Measurements from ENCODE around the gene IL31RA. TPM values are rescaled to one million over a fixed set of nuclear protein-coding genes. Genes with fewer than 3 reads are reported as not detected.

Gene IL31RA
- total RNA-seq, 2 experiments from 2014 or later: not detected

GRCh38 chr5:55923865-55924500, 72.8 kb downstream of the IL31RA start:
- Mint-ChIP-seq H3K9me3 (no peaks in the 10 kb centered on the region), H3K4me3 (peak overlapping the region; percentile 80), H3K27ac (no peak overlapping the region), H3K36me3 (ENCODE audit: low read depth) (no peaks in the 10 kb centered on the region), H3K27me3 (no peaks in the 10 kb centered on the region), H3K4me1 (peaks cover 30% of the 10 kb centered on the region)
- ChIA-PET CTCF (interaction anchor here (0.6 to 3.6 kb wide), 10 partner anchors 11 to 746 kb away, joined by 3 to 15 read pairs (median 4); no protein-coding TSS in a partner anchor), POLR2A (no interaction called here)
- no peak for DNase-seq

- Mint-ChIP-seq H3K9me3 (no peaks in the 10 kb centered on the region), H3K27me3 (no peaks in the 10 kb centered on the region), H3K4me3 (no peak overlapping the region), H3K27ac (no peak overlapping the region), H3K4me1 (peaks cover 22% of the 10 kb centered on the region), H3K36me3 (ENCODE audit: low read depth) (no peaks in the 10 kb centered on the region)
- CTCF ChIA-PET: interaction anchor here (1.2 to 3.6 kb wide), 3 partner anchors 11 to 18 kb away, joined by 3 to 15 read pairs (median 4); no protein-coding TSS in a partner anchor
- POLR2A ChIA-PET: no interaction called here
- DNase-seq: no peak
Observed at GRCh38 chr5:55924744-55925143, 73.6 kb downstream of the IL31RA start.

GRCh38 chr5:55925181-55925580, 74.0 kb downstream of the IL31RA start:
- Mint-ChIP-seq H3K36me3 (ENCODE audit: low read depth) (no peaks in the 10 kb centered on the region), H3K4me1 (peaks cover 18% of the 10 kb centered on the region)
- POLR2A ChIA-PET: no interaction called here

GRCh38 chr5:55925712-55926111, 74.6 kb downstream of the IL31RA start:
- no peak overlapping the region for H3K27ac Mint-ChIP-seq
- no peak overlapping the region for H3K4me3 Mint-ChIP-seq
- no peak for DNase-seq
- CTCF ChIA-PET: interaction anchor here (1.5 kb wide), 1 partner anchor 13 kb away, joined by 4 read pairs; no protein-coding TSS in a partner anchor
- H3K4me1 Mint-ChIP-seq: peaks cover 14% of the 10 kb centered on the region
- H3K9me3 Mint-ChIP-seq: no peaks in the 10 kb centered on the region
- POLR2A ChIA-PET: no interaction called here
- no peaks in the 10 kb centered on the region for H3K27me3 Mint-ChIP-seq
- no peaks in the 10 kb centered on the region for H3K36me3 Mint-ChIP-seq (ENCODE audit: low read depth)

More at GRCh38 chr5:55925181-55925580, 74.0 kb downstream of the IL31RA start:
- CTCF ChIA-PET: interaction anchor here (1.2 to 3.6 kb wide), 3 partner anchors 11 to 19 kb away, joined by 3 to 15 read pairs (median 4); no protein-coding TSS in a partner anchor
- no peaks in the 10 kb centered on the region for H3K27me3 Mint-ChIP-seq
- H3K27ac Mint-ChIP-seq: no peak overlapping the region
- no peak for DNase-seq
- no peak overlapping the region for H3K4me3 Mint-ChIP-seq
- H3K9me3 Mint-ChIP-seq: no peaks in the 10 kb centered on the region

- H3K27ac Mint-ChIP-seq: no peak overlapping the region
- ChIA-PET CTCF (no interaction called here), POLR2A (no interaction called here)
- H3K36me3 Mint-ChIP-seq (ENCODE audit: low read depth): no peaks in the 10 kb centered on the region
- no peak overlapping the region for H3K4me3 Mint-ChIP-seq
- no peaks in the 10 kb centered on the region for H3K27me3 Mint-ChIP-seq
- H3K4me1 Mint-ChIP-seq: peaks cover 13% of the 10 kb centered on the region
- no peak for DNase-seq
- H3K9me3 Mint-ChIP-seq: no peaks in the 10 kb centered on the region
Observed at GRCh38 chr5:55926476-55926875, 75.3 kb downstream of the IL31RA start.

- Mint-ChIP-seq H3K27ac (no peak overlapping the region), H3K36me3 (ENCODE audit: low read depth) (no peaks in the 10 kb centered on the region), H3K4me1 (peaks cover 10% of the 10 kb centered on the region), H3K27me3 (no peaks in the 10 kb centered on the region), H3K4me3 (no peak overlapping the region), H3K9me3 (no peaks in the 10 kb centered on the region)
- no peak for DNase-seq
- POLR2A ChIA-PET: no interaction called here
- CTCF ChIA-PET: interaction anchor here (0.5 kb wide), 1 partner anchor 684 kb away, joined by 4 read pairs; no protein-coding TSS in a partner anchor
Observed at GRCh38 chr5:55927861-55928655, 76.9 kb downstream of the IL31RA start.

- DNase-seq: no peak
- ChIA-PET POLR2A (interaction anchor here (0.6 kb wide), 1 partner anchor 171 kb away, joined by 4 read pairs; no protein-coding TSS in a partner anchor), CTCF (no interaction called here)
- no peaks in the 10 kb centered on the region for H3K9me3 Mint-ChIP-seq
- no peak overlapping the region for H3K27ac Mint-ChIP-seq
- H3K36me3 Mint-ChIP-seq (ENCODE audit: low read depth): peaks cover 2% of the 10 kb centered on the region
- no peak overlapping the region for H3K4me3 Mint-ChIP-seq
- no peaks in the 10 kb centered on the region for H3K27me3 Mint-ChIP-seq
- H3K4me1 Mint-ChIP-seq: peaks cover 1% of the 10 kb centered on the region
Observed at GRCh38 chr5:55929020-55929799, 78.1 kb downstream of the IL31RA start.

- CTCF ChIA-PET: interaction anchor here (1.0 to 1.2 kb wide), 2 partner anchors 215 to 268 kb away, joined by 3 to 4 read pairs; no protein-coding TSS in a partner anchor
- H3K4me1 Mint-ChIP-seq: peaks cover 4% of the 10 kb centered on the region
- no peaks in the 10 kb centered on the region for H3K9me3 Mint-ChIP-seq
- H3K4me3 Mint-ChIP-seq: no peak overlapping the region
- H3K27me3 Mint-ChIP-seq: no peaks in the 10 kb centered on the region
- no peak overlapping the region for H3K27ac Mint-ChIP-seq
- peaks cover 11% of the 10 kb centered on the region for H3K36me3 Mint-ChIP-seq (ENCODE audit: low read depth)
- POLR2A ChIA-PET: no interaction called here
- no peak for DNase-seq
Observed at GRCh38 chr5:55932700-55933099, 81.5 kb downstream of the IL31RA start.

GRCh38 chr5:55933377-55934114, 82.4 kb downstream of the IL31RA start:
- POLR2A ChIA-PET: no interaction called here
- Mint-ChIP-seq H3K36me3 (ENCODE audit: low read depth) (peaks cover 18% of the 10 kb centered on the region), H3K4me3 (no peak overlapping the region), H3K4me1 (peaks cover 4% of the 10 kb centered on the region), H3K27me3 (no peaks in the 10 kb centered on the region), H3K9me3 (no peaks in the 10 kb centered on the region), H3K27ac (no peak overlapping the region)
- CTCF ChIA-PET: interaction anchor here (1.0 to 1.2 kb wide), 2 partner anchors 215 to 267 kb away, joined by 3 to 4 read pairs; no protein-coding TSS in a partner anchor
- no peak for DNase-seq

GRCh38 chr5:55934115-55934613, 83.0 kb downstream of the IL31RA start:
- POLR2A ChIA-PET: no interaction called here

GRCh38 chr5:55934720-55935119, 83.6 kb downstream of the IL31RA start:
- Mint-ChIP-seq H3K9me3 (no peaks in the 10 kb centered on the region), H3K27me3 (no peaks in the 10 kb centered on the region), H3K4me3 (no peak overlapping the region), H3K4me1 (peaks cover 4% of the 10 kb centered on the region), H3K27ac (no peak overlapping the region), H3K36me3 (ENCODE audit: low read depth) (peaks cover 28% of the 10 kb centered on the region)
- CTCF ChIA-PET: interaction anchor here (0.9 to 2.8 kb wide), 8 partner anchors 11 to 267 kb away, joined by 3 to 15 read pairs (median 6); no protein-coding TSS in a partner anchor
- POLR2A ChIA-PET: interaction anchor here (0.6 to 0.7 kb wide), 2 partner anchors 124 to 520 kb away, joined by 3 read pairs; no protein-coding TSS in a partner anchor
- no peak for DNase-seq

More at GRCh38 chr5:55934115-55934613, 83.0 kb downstream of the IL31RA start:
- H3K4me1 Mint-ChIP-seq: peaks cover 4% of the 10 kb centered on the region
- no peaks in the 10 kb centered on the region for H3K9me3 Mint-ChIP-seq
- H3K36me3 Mint-ChIP-seq (ENCODE audit: low read depth): peaks cover 25% of the 10 kb centered on the region
- no peak overlapping the region for H3K4me3 Mint-ChIP-seq
- CTCF ChIA-PET: interaction anchor here (1.5 to 2.3 kb wide), 2 partner anchors 27 to 268 kb away, joined by 3 to 11 read pairs; no protein-coding TSS in a partner anchor
- no peak for DNase-seq
- H3K27ac Mint-ChIP-seq: no peak overlapping the region
- no peaks in the 10 kb centered on the region for H3K27me3 Mint-ChIP-seq
